BLaER1 treated with 17β-estradiol and CSF1 and Interleukin-3, amounts not matched to agents 10 nM and 100 nM (cell line): ENCODE results near the gene UBR3.

Source experiments
- H3K27ac ChIP-seq, 11 experiments: shearing (Covaris generic); formaldehyde crosslinking; 2 replicates each; pipeline ENCODE4 v1.8.1; 2022
- H3K27me3 ChIP-seq, 11 experiments: shearing (Covaris generic); formaldehyde crosslinking; 2 replicates each; pipeline ENCODE4 v1.8.1; 2022
- H3K36me3 ChIP-seq, 11 experiments: shearing (Covaris generic); formaldehyde crosslinking; 2 replicates each; pipeline ENCODE4 v1.8.1; 2022
- H3K4me1 ChIP-seq, 10 experiments: shearing (Covaris generic); formaldehyde crosslinking; 2 replicates each; pipeline ENCODE4 v1.8.1; 2022
- H3K4me2 ChIP-seq, 11 experiments: shearing (Covaris generic); formaldehyde crosslinking; 2 replicates each; pipeline ENCODE4 v1.8.1; 2022
- H3K4me3 ChIP-seq, 10 experiments: shearing (Covaris generic); formaldehyde crosslinking; 2 replicates each; pipeline ENCODE4 v1.8.1; 2022
- H3K9ac ChIP-seq, 11 experiments: shearing (Covaris generic); formaldehyde crosslinking; 2 replicates each; pipeline ENCODE4 v1.8.1; 2022
- H3K9me3 ChIP-seq, 11 experiments: shearing (Covaris generic); formaldehyde crosslinking; replicated peaks in 1 of 11; 2 replicates each; pipeline ENCODE4 v1.8.1; 2022
- H4K20me1 ChIP-seq, 11 experiments: shearing (Covaris generic); formaldehyde crosslinking; 2 replicates each; pipeline ENCODE4 v1.8.1; 2022
- Cebpa-rat ChIP-seq, 11 experiments: shearing (Covaris generic); IDR thresholded peaks; 2 replicates each; pipeline ENCODE4 v1.8.1; 2022

The UBR3 gene

DNA sequence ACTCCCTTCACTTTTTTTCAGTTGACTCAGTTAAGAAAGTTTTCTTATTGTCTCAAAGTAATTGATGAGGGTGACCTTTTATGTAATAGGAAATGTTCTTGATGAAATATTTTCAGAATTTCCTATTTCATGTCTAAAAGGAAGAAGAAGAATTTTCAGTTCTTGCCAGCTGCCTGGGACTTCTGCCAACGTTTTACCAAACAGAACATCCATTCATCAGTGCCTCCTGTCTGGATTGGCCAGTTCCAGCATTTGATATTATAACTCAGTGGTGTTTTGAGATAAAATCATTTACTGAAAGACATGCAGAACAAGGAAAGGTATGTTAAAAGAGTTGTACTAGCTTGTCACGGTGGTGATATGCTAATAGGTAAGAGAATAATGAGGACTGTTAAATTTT lies 246.0 kb downstream of the UBR3 start:
- Histone ChIP-seq H3K27me3 (no peaks in the 10 kb centered on the region), H3K9me3 (peaks cover 16 to 24% (median 22%) of the 10 kb centered on the region in 11 experiments), H3K9ac (no peak overlapping the region), H3K4me2 (no peak overlapping the region), H3K27ac (no peak overlapping the region), H3K36me3 (peaks cover 14 to 81% (median 42%) of the 10 kb centered on the region in 11 experiments), H4K20me1 (no peaks in the 10 kb centered on the region), H3K4me1 (no peaks in the 10 kb centered on the region; a peak in 3 of 20 replicates), H3K4me3 (no peak overlapping the region)
- no peak for TF ChIP-seq Cebpa-rat (IDR thresholded peaks at IDR 0.05)

GRCh38 chr2:170076189-170076588 lies 248.9 kb downstream of the UBR3 start:
- no peak overlapping the region for H3K4me2 ChIP-seq
- peaks cover 9 to 74% (median 28%) of the 10 kb centered on the region in 11 experiments for H3K36me3 ChIP-seq
- no peaks in the 10 kb centered on the region; a peak in 3 of 20 replicates for H3K4me1 ChIP-seq
- no peaks in the 10 kb centered on the region for H3K27me3 ChIP-seq
- no peak for TF ChIP-seq Cebpa-rat (IDR thresholded peaks at IDR 0.05)
- H3K4me3 ChIP-seq = no peak overlapping the region
- no peak overlapping the region for H3K9ac ChIP-seq
- H3K27ac ChIP-seq = no peak overlapping the region
- H3K9me3 ChIP-seq = peaks cover 2 to 6% (median 5%) of the 10 kb centered on the region in 11 experiments; a peak in 18 of 22 replicates
- no peaks in the 10 kb centered on the region; a peak in 1 of 22 replicates for H4K20me1 ChIP-seq

DNA sequence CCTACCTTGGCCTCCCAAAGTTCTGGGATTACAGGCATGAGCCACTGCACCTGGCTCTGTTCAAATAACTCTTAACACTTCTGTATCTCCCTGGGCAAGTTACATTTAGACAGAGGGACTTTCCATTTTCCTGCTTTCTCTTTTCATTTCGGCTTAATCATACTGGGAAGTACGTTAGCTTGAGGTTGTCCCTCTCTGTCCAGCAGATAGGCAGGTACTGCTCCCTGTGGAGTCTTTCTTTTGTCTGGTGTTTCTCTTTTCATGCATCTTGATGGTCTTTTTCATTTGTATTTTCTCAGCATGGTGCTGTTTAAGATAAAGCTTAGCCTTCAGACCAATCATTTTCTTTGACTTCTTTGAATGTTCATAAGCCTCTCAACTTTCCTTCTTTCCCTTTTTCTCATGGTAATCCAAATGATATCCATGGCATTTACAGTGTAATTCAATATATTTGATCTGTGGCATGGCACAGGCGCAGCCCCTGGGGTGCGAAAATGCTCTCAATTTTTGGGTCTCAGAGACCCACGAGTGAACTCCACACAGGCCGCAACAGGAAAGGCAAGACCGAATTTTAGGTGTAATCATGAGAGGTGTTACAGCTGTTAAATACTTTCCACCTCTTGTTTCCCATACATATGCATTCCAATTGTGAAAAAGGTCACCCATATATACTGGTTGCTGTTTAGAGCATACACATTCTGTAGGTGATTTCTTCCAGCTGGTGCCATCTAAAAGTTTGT lies 250.7 kb downstream of the UBR3 start:
- no peak overlapping the region for H3K9ac ChIP-seq
- H3K9me3 ChIP-seq = no peaks in the 10 kb centered on the region
- H3K27ac ChIP-seq = no peak overlapping the region
- H3K4me1 ChIP-seq = no peaks in the 10 kb centered on the region; a peak in 3 of 20 replicates
- no peaks in the 10 kb centered on the region; a peak in 1 of 22 replicates for H4K20me1 ChIP-seq
- H3K36me3 ChIP-seq = peaks cover 19 to 86% (median 34%) of the 10 kb centered on the region in 11 experiments; a peak in 21 of 22 replicates
- TF ChIP-seq Cebpa-rat (IDR thresholded peaks at IDR 0.05) = no peak
- H3K4me3 ChIP-seq = no peak overlapping the region
- H3K27me3 ChIP-seq = no peaks in the 10 kb centered on the region
- no peak overlapping the region for H3K4me2 ChIP-seq

DNA sequence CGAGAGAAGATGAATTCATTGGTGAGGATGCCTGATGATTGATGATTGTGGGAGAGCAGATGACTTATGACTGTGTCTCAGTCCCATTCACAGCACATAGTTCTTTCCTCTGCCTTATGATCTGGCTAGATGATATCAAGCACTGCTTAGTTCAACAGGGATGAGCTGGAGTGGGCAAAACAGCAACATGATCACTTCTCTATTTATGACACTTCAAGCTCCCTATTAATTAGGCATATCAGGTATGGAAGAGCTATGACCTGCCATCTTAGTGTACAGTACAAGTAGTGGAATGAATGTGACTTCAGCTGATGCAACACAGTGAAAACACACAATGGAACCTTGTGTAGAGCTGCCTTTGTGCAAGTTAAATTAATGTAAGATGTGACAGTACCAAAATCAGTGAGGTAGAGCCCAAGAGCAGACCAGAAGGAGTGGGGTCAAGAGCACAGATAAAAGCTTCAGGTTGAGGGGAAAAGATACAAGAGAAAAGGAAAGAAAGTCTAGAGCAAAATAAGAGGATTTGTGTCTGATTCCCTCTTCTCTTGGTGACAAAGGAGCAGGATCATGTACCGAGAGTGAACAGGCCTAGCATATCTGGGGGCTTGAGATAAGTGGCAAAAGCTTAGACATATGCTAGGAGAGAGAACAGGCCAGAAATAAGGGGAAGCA lies 257.7 kb downstream of the UBR3 start:
- H3K36me3 ChIP-seq = peaks cover 14 to 45% (median 26%) of the 10 kb centered on the region in 11 experiments; a peak in 21 of 22 replicates
- H3K9me3 ChIP-seq = no peaks in the 10 kb centered on the region
- no peaks in the 10 kb centered on the region; a peak in 1 of 22 replicates for H4K20me1 ChIP-seq
- no peaks in the 10 kb centered on the region for H3K27me3 ChIP-seq
- H3K4me3 ChIP-seq = no peak overlapping the region
- no peak for TF ChIP-seq Cebpa-rat (IDR thresholded peaks at IDR 0.05)
- no peak overlapping the region for H3K27ac ChIP-seq
- no peaks in the 10 kb centered on the region for H3K4me1 ChIP-seq
- no peak overlapping the region for H3K4me2 ChIP-seq
- H3K9ac ChIP-seq = no peak overlapping the region

DNA sequence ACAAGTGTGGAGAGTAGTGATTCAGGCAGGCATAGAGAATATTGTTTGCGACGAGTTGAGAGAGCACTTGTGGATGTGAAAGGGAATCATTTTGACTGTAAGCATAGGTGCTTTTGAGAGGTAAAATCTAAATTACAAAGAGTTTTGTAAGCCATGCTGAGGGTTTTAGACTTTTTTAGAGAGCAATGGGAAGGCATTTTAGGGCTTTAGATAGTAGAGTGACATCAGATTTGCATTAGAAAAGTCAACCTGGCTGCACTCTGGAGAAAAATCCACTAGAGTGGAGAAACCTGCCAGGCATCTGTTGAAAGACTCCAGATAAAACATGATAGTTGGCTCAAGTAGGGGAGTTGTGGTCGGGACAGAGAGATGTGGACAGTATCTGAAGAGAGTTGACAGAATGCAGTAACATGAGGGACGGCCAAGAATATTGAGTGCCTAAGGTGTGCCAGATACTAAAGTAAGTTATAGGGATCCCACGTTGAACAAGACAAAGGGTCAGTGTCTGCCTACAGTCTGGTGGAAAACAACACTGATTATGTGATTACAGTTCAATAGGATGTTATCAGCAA lies 258.9 kb downstream of the UBR3 start:
- Histone ChIP-seq H3K9me3 (peaks cover 0 to 3% (median 0%) of the 10 kb centered on the region in 11 experiments; a peak in 1 of 22 replicates), H4K20me1 (no peaks in the 10 kb centered on the region), H3K27ac (no peak overlapping the region), H3K9ac (no peak overlapping the region), H3K27me3 (no peaks in the 10 kb centered on the region), H3K36me3 (peaks cover 6 to 32% (median 15%) of the 10 kb centered on the region in 11 experiments; a peak in 18 of 22 replicates), H3K4me1 (no peaks in the 10 kb centered on the region), H3K4me2 (no peak overlapping the region), H3K4me3 (no peak overlapping the region)
- no peak for TF ChIP-seq Cebpa-rat (IDR thresholded peaks at IDR 0.05)

- H3K4me3 ChIP-seq = no peak overlapping the region
- TF ChIP-seq Cebpa-rat (IDR thresholded peaks at IDR 0.05) = no peak
- no peak overlapping the region for H3K9ac ChIP-seq
- no peaks in the 10 kb centered on the region for H4K20me1 ChIP-seq
- H3K27me3 ChIP-seq = no peaks in the 10 kb centered on the region
- H3K9me3 ChIP-seq = peaks cover 0 to 7% (median 0%) of the 10 kb centered on the region in 11 experiments; a peak in 3 of 22 replicates
- H3K4me2 ChIP-seq = no peak overlapping the region
- no peaks in the 10 kb centered on the region for H3K4me1 ChIP-seq
- H3K36me3 ChIP-seq = peaks cover 0 to 25% (median 9%) of the 10 kb centered on the region in 11 experiments; a peak in 12 of 22 replicates
- H3K27ac ChIP-seq = no peak overlapping the region
These were observed 259.6 kb downstream of the UBR3 start for GRCh38 chr2:170086751-170087412.

- Histone ChIP-seq H3K9me3 (peaks cover 0 to 7% (median 0%) of the 10 kb centered on the region in 11 experiments; a peak in 3 of 22 replicates), H3K4me2 (no peak overlapping the region), H3K27me3 (no peaks in the 10 kb centered on the region), H3K27ac (no peak overlapping the region), H3K9ac (no peak overlapping the region), H3K4me1 (no peaks in the 10 kb centered on the region), H3K4me3 (no peak overlapping the region), H3K36me3 (peaks cover 0 to 20% (median 4%) of the 10 kb centered on the region in 11 experiments; a peak in 8 of 22 replicates), H4K20me1 (no peaks in the 10 kb centered on the region)
- TF ChIP-seq Cebpa-rat (IDR thresholded peaks at IDR 0.05) = no peak
These were observed 260.1 kb downstream of the UBR3 start for GRCh38 chr2:170087413-170087793.

GRCh38 chr2:170088776-170089175 lies 261.5 kb downstream of the UBR3 start:
- H3K4me3 ChIP-seq = no peak overlapping the region
- H3K4me1 ChIP-seq = no peaks in the 10 kb centered on the region
- H3K27me3 ChIP-seq = no peaks in the 10 kb centered on the region
- no peaks in the 10 kb centered on the region for H4K20me1 ChIP-seq
- peaks cover 0 to 7% (median 0%) of the 10 kb centered on the region in 11 experiments; a peak in 3 of 22 replicates for H3K9me3 ChIP-seq
- no peak overlapping the region for H3K9ac ChIP-seq
- no peak overlapping the region for H3K4me2 ChIP-seq
- H3K36me3 ChIP-seq = peaks cover 0 to 14% (median 0%) of the 10 kb centered on the region in 11 experiments; a peak in 5 of 22 replicates
- TF ChIP-seq Cebpa-rat (IDR thresholded peaks at IDR 0.05) = no peak
- no peak overlapping the region for H3K27ac ChIP-seq

- Histone ChIP-seq H3K27ac (no peak overlapping the region), H3K36me3 (0 out of 22 replicates have a peak, but pooled peaks cover 0 to under 1% (median 0%) of the 10 kb centered on the region in 11 experiments), H3K27me3 (no peaks in the 10 kb centered on the region), H4K20me1 (no peaks in the 10 kb centered on the region), H3K4me2 (no peak overlapping the region), H3K4me3 (no peak overlapping the region), H3K9ac (no peak overlapping the region), H3K4me1 (no peaks in the 10 kb centered on the region), H3K9me3 (peaks cover 0 to 7% (median 0%) of the 10 kb centered on the region in 11 experiments; a peak in 3 of 22 replicates)
- TF ChIP-seq Cebpa-rat (IDR thresholded peaks at IDR 0.05) = no peak
These were observed 263.0 kb downstream of the UBR3 start for GRCh38 chr2:170090229-170090628.
